Occipital lobe (tissue), 2 donors: ENCODE results near the gene AK3. TPM values are rescaled to one million over a fixed set of nuclear protein-coding genes. Genes with fewer than 3 reads are reported as not detected.
A peak's percentile ranks its signal among the peaks of the same experiment; 100 is the strongest.

Source experiments
- DNase-seq: peaks from one replicate; lab custom pipeline; 2025; lab: John Stamatoyannopoulos, UW
- total RNA-seq: library from RNA; depleted of rRNA; stranded (reverse); fragments of >200 nt; gene quantifications from one replicate; pipeline ENCODE4 v1.2.3, GENCODE V29; 2014

AK3 gene
- total RNA-seq, 1 donor from 2014 or later: 33.1 TPM

- DNase-seq: no peak
These were observed 7.6 kb upstream of the AK3 start for GRCh38 chr9:4748612-4749011.

GRCh38 chr9:4746278-4747030 is 5.5 kb upstream of the AK3 start:
- no peak for DNase-seq

GRCh38 chr9:4743131-4743875 is 2.3 kb upstream of the AK3 start:
- DNase-seq: no peak

GRCh38 chr9:4742246-4742645 is 1.2 kb upstream of the AK3 start:
- no peak for DNase-seq

- peak; percentile 46 for DNase-seq
These were observed 525 bp upstream of the AK3 start for GRCh38 chr9:4741365-4742089.

- no peak for DNase-seq
These were observed 689 bp downstream of the AK3 start for GRCh38 chr9:4740388-4740637.

- DNase-seq: no peak
These were observed 1.2 kb downstream of the AK3 start for GRCh38 chr9:4739587-4740387.

GRCh38 chr9:4738866-4739586 is 2.0 kb downstream of the AK3 start:
- no peak for DNase-seq

GRCh38 chr9:4734150-4734549 is 6.9 kb downstream of the AK3 start:
- no peak for DNase-seq

GRCh38 chr9:4732890-4733289 is 8.1 kb downstream of the AK3 start:
- no peak for DNase-seq

- no peak for DNase-seq
These were observed 13.4 kb downstream of the AK3 start for GRCh38 chr9:4727593-4727992.

GRCh38 chr9:4725706-4726442 is 15.1 kb downstream of the AK3 start:
- no peak for DNase-seq

- DNase-seq: no peak
These were observed 19.3 kb downstream of the AK3 start for GRCh38 chr9:4721736-4722135.

- DNase-seq: no peak
These were observed 22.1 kb downstream of the AK3 start for GRCh38 chr9:4718911-4719310.

GRCh38 chr9:4717815-4718214 is 23.2 kb downstream of the AK3 start:
- DNase-seq: no peak

GRCh38 chr9:4716163-4716562 is 24.8 kb downstream of the AK3 start:
- DNase-seq: no peak

- DNase-seq: no peak
These were observed 26.6 kb downstream of the AK3 start for GRCh38 chr9:4714266-4715016.

- no peak for DNase-seq
These were observed 27.2 kb downstream of the AK3 start for GRCh38 chr9:4713849-4714248.

GRCh38 chr9:4709380-4709779 is 31.6 kb downstream of the AK3 start:
- no peak for DNase-seq
